Esophagus muscularis mucosa (tissue), 3 donors: ENCODE data around the gene C1orf35.

ENCODE experiments used
- POLR2A ChIP-seq: fragments of 450-650 bp; IDR thresholded peaks from one replicate; pipeline ENCODE4 v1.6.1; 2017; ENCODE audit warnings: antibody characterized with exemption, moderate library complexity, mild to moderate bottlenecking, low read depth
- TF ChIP-seq, protein P1 (sequence below), 3 experiments: fragments of 200-600 bp in 2 of 3; fragments of 450-650 bp in 1 of 3; sonication (generic) in 2 of 3; IDR thresholded peaks; one replicate each; pipeline ENCODE4 v1.5.1; 2017 to 2019; ENCODE audit warnings: antibody characterized with exemption in 3 of 3, mild to moderate bottlenecking in 2 of 3, moderate library complexity in 1 of 3

DNA sequence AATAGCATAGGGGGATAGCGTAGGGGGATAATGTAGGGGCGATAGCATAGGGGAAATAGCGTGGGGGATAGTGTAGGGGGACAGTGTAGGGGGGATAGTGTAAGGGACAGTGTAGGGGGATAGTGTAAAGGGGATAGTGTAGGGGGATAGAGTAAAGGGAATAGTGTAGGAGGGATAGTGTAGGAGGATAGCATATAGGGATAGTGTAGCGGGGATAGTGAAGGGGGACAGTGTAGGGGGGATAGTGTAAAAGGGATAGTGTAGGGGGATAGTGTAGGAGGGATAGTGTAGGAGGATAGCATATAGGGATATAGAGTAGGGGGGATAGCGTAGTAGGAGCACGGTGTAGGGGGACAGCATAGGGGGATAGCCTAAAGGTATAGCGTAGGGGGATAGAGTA, 34.8 kb downstream of the C1orf35 start:
- TF ChIP-seq, protein P1, sequence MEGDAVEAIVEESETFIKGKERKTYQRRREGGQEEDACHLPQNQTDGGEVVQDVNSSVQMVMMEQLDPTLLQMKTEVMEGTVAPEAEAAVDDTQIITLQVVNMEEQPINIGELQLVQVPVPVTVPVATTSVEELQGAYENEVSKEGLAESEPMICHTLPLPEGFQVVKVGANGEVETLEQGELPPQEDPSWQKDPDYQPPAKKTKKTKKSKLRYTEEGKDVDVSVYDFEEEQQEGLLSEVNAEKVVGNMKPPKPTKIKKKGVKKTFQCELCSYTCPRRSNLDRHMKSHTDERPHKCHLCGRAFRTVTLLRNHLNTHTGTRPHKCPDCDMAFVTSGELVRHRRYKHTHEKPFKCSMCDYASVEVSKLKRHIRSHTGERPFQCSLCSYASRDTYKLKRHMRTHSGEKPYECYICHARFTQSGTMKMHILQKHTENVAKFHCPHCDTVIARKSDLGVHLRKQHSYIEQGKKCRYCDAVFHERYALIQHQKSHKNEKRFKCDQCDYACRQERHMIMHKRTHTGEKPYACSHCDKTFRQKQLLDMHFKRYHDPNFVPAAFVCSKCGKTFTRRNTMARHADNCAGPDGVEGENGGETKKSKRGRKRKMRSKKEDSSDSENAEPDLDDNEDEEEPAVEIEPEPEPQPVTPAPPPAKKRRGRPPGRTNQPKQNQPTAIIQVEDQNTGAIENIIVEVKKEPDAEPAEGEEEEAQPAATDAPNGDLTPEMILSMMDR (IDR thresholded peaks at IDR 0.05): no peak
- TF ChIP-seq POLR2A: no peak
